ENCODE measurements around the gene ZNF846. TPM values are rescaled to one million over a fixed set of nuclear protein-coding genes. Genes with fewer than 3 reads are reported as not detected.
"Not testable (repeated sequence)": the region's sequence is repeated elsewhere in the genome, so short reads cannot be mapped to it uniquely, and the experiment has no call there.

Gene ZNF846
- total RNA-seq, 1 experiment from 2014 or later = 2.4 TPM

DNA sequence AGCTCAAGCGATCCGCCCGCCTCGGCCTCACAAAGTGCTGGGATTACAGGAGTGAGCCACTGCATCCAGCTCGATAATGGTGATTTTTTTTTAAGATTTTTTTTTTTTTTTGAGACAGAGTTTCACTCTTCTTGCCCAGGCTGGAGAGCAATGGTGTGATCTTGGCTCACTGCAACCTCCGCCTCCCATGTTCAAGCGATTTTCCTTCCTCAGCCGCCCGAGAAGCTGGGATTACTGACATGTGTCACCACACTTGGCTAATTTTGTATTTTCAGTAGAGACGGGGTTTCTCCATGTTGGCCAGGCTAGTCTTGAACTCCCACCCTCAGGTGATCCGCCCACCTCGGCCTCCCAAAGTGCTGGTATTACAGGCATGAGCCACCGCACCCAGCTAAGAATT lies 20.1 kb upstream of the ZNF846 start:
- not testable (repeated sequence) for H3K36me3 ChIP-seq, H3K4me3 ChIP-seq, H3K27me3 ChIP-seq, DNase-seq, H3K9me3 ChIP-seq

DNA sequence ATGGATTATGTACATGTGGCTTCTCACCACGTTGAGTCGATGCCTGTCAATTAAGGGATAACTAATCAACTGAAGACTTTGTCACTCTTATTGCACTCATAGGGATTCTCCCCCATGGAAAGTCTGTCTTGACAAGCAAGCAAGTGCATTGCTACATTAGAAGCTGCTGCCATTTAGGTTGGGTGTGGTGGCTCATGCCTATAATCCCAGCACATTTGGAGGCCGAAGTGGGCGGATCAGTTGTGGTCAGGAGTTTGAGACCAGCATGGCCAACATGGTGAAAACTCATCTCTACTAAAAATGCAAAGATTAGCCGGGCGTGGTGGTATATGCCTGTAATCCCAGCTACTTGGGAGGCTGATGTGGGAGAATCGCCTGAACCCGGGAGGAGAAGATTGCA lies 18.3 kb upstream of the ZNF846 start:
- no peak for DNase-seq
- Histone ChIP-seq H3K36me3 (no peaks in the 10 kb centered on the region), H3K27me3 (peaks cover 3% of the 10 kb centered on the region), H3K9me3 (peaks cover 8% of the 10 kb centered on the region; the same call in 1 of the 2 replicates), H3K4me3 (no peak overlapping the region)

DNA sequence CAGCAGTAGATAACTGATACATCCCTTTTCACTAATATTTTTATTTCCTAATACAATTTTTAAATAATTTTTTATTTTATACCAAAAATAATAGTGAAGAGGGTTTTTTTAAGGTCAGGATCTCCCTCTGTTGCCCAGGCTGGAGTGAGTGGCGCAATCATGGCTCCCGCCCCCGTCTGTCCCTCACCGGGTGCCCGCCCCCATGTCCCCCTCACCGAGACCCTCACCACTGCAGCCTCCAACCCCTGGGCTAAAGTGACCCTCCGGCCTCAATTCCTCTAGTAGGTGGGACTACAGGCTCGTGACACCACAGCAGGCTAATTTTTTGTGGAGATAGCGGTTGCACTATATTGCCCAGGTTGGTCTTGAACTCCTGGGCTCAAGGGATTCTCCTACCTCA lies 17.8 kb upstream of the ZNF846 start:
- H3K9me3 ChIP-seq = peaks cover 9% of the 10 kb centered on the region; the same call in 1 of the 2 replicates
- H3K27me3 ChIP-seq = peaks cover 3% of the 10 kb centered on the region
- DNase-seq = no peak
- H3K4me3 ChIP-seq = peak overlapping the region; percentile 35; the same call in 1 of the 2 replicates
- no peaks in the 10 kb centered on the region for H3K36me3 ChIP-seq

DNA sequence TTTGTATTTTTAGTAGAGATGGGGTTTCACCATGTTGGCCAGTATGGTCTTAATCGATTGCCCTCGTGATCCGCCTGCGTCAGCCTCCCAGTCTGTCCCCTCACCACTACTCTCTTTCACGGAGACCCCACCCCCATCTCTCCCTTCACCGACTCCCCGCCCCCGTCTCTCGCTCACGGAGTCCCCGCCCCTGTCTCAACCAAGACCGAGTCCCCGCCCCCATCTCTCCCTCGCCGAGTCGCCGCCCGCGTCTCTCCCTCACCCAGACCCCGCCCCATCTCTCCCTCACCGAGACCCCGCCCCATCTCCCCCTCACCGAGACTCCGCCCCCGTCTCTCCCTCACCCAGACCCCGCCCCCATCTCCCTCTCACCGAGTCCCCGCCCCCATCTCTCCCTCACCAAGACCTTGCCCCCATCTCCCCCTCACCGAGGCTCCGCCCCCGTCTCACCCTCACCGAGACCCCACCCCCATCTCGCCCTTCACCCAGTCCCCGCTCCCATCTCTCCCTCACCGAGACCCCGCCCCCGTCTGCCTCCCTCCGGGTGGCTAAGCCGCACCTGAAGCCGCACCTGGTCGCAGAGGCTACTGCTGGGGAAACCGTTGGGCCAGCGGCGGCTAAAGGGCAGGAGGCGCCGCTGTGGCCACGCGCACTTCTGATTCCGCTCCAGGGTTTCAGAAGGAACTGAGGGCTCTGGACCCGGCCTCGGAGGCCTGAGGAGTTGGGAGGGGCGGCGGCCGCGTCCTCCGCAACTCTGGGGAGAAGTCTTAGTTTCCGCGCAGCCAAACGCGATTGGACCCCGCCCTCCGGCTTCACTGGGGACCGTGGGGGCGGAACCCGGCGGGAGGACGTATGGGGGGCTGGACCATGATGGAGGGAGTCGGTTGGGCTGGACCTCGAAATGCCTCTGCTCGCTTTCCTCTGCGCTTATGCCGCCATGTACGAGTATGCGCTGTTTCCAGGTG lies 17.1 kb upstream of the ZNF846 start:
- Histone ChIP-seq H3K4me3 (peak overlapping the region; percentile 37), H3K9me3 (peaks cover 10% of the 10 kb centered on the region; the same call in 1 of the 2 replicates), H3K27me3 (peaks cover 4% of the 10 kb centered on the region), H3K36me3 (no peaks in the 10 kb centered on the region)
- peak; percentile 81 for DNase-seq

DNA sequence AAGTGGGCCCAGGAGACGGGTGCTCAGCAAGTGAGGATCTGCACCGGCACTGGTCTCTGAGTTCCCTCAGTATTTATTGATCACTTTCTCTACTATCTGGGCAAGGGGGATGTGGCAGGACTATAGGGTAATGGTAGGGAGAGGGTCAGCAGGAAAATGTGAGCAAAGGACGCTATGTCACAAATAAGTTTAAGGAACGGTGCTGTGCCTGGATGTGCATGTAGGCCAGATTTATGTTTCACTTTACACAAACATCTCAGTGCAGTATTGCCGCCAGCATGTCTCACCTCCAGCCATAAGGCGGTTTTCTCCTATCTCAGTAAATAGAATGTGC lies 15.6 kb upstream of the ZNF846 start:
- not testable (repeated sequence) for DNase-seq, H3K36me3 ChIP-seq, H3K4me3 ChIP-seq, H3K27me3 ChIP-seq
- H3K9me3 ChIP-seq = peaks cover 11% of the 10 kb centered on the region; the same call in 1 of the 2 replicates

DNA sequence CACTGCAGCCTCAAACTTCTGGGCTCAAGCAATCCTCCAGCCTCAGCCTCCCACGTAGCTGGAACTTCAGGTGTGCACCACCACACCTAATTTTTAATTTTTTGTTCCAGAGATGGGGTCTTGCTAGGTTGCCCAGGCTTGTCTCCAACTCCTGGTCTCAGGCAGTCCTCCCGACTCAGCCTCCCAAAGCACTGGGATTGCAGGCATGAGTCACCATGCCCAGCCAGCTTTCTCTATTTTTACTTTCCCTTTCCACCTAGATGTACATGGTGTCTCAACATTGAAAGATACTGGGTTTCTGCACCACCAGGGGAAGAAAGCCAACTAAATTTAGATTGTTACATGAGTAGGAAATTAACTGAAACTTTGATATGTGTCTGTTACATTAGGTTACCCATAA lies 13.8 kb upstream of the ZNF846 start:
- DNase-seq = peak; percentile 31
- Histone ChIP-seq H3K9me3 (peaks cover 18% of the 10 kb centered on the region), H3K36me3 (no peaks in the 10 kb centered on the region), H3K27me3 (peaks cover 4% of the 10 kb centered on the region), H3K4me3 (no peak overlapping the region)

DNA sequence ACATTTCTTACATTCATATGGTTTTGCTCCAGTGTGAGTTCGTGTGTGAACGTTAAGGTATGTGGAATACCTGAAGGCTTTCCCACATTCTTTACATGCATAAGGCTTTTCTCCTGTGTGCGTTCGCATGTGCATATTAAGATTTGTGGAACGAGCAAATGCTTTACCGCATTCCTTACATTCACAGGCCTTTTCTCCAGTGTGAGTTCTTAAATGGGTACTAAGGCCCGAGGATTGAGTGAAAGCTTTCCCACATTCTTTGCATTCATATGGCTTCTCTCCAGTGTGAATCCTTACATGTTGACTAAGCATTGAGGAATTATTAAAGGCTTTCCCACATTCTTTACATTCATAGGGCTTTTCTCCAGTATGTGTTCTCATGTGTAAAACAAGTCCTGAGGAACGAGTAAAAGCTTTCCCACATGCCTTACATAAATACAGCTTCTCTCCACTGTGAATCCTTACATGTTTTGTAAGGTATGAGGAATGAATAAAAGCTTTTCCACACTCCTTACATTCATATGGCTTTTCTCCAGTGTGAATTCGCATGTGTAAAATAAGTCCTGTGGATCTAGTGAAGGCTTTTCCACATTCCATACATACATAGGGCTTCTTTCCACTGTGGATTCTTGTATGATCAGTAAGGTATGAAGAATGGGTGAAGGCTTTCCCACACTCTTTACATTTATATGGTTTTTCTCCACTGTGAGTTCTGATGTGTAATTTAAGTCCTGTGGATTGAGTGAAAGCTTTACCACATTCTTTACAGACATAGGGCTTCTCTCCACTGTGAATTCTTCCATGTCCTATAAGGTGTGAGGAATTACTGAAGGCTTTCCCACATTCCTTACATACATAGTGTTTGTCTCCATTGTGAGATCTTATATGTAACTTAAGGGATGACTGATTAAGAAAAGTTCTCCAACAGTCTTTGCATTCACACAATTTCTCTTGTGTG lies 10.7 kb downstream of the ZNF846 start:
- H3K36me3 ChIP-seq = no peaks in the 10 kb centered on the region
- H3K9me3 ChIP-seq = peaks cover 41% of the 10 kb centered on the region
- no peak for DNase-seq
- no peaks in the 10 kb centered on the region for H3K27me3 ChIP-seq
- no peak overlapping the region for H3K4me3 ChIP-seq

DNA sequence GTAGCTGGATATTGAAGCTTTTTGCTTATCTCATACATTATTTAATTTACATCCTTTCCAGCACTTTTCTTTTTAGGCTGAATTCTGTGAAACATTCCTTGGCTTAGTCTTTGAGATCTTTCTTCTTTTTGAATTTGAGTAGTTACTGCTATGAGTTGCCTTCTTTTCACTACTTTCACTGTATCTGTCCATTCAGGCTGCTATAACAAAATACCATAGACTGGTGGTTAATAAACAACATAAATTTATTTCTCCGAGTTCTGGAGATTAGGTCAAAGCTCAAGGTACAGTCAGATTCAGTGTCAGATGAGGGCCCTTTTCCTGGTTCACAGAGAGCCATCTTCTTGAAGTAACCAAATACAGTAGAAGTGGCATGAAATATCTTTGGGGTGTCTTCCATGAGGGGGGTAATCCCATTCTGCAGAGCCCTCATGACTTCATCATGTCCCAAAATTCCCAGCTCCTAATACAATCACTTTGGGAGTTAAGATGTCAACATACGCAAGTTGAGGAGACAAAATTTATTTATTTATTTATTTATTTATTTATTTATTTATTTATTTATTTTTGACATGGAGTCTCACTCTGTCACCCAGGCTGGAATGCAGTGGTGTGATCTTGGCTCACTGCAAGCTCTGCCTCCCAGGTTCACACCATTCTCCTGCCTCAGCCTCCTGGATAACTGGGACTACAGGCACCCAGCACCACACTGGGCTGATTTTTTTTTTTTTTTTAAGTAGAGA lies 15.7 kb downstream of the ZNF846 start:
- no peak for DNase-seq
- Histone ChIP-seq H3K27me3 (no peaks in the 10 kb centered on the region), H3K9me3 (peaks cover 26% of the 10 kb centered on the region), H3K36me3 (no peaks in the 10 kb centered on the region), H3K4me3 (no peak overlapping the region)

DNA sequence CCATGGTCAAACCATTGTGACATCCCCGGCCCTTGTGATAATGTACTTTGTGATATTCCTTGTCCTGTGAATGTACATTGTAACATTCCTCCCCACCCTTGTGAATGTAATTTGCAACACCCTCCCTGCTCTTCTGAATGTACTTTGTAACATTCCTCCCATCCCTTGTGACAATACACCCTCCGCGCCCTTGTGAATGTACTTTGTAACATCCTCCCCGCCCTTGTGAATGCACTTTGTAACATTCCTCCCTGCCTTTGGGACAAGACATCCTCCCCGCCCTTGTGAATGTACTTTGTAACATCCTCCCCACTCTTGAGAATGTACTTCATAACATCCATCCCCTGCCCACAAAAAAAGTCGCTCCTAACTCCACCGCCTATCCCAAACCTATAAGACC lies 17.1 kb downstream of the ZNF846 start:
- DNase-seq = no peak
- Histone ChIP-seq H3K9me3 (peaks cover 14% of the 10 kb centered on the region), H3K27me3 (no peaks in the 10 kb centered on the region), H3K4me3 (no peak overlapping the region), H3K36me3 (no peaks in the 10 kb centered on the region)

DNA sequence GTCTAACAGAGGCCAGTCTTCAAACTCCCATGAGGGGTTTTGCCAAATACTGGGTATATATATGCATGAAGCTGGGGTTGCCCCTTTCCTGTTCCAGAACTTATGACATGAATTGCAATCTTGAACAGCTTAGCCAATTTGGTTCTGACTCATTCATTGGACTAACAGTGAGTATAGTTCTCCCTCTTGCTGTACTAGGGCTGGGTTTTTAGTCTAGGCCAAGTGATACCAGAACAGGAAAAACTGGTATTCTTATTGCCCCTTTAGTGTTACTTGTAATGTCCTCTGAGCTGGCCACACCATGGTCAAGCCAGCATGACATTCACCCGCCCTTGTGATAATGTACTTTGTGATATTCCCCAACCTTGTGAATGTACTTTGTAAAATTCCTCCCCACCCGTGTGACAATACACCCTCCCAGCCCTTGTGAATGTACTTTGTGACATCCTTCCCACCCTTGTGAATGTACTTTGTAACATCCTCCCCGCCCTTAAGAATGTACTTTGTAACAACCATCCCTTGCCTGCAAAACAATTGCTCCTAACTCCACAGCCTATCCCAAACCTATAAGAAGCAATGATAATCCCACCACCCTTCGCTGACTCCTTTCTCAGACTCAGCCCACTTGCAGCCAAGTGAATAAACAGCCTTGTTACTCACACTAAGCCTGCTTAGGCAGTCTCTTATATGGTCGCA lies 26.9 kb downstream of the ZNF846 start:
- H3K4me3 ChIP-seq = no peak overlapping the region
- no peaks in the 10 kb centered on the region; the same call in 1 of the 2 replicates for H3K27me3 ChIP-seq
- H3K36me3 ChIP-seq = no peaks in the 10 kb centered on the region
- peaks cover 6% of the 10 kb centered on the region; the same call in 1 of the 2 replicates for H3K9me3 ChIP-seq
- no peak for DNase-seq

DNA sequence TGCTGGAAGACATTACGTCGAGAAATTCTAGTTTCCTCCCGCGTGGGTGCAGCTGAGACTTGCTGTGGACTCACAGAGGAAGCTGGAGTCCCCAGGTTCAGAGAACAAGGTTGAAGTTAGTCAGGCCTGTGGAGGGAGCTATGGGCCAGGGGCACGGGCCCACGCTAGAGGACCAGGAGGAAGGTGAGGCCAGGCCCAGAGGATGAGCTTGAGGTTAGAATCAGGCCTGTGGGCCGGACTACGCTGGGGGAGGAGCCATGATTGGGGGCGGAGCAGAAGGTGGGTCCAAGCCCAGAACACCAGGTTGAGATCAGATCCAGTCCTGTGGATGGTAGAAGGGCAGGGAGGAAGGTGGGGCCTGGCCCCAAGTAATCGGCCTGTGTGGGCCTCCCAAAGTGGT lies 32.6 kb downstream of the ZNF846 start:
- Histone ChIP-seq H3K4me3 (no peak overlapping the region), H3K36me3 (no peaks in the 10 kb centered on the region), H3K27me3 (no peaks in the 10 kb centered on the region), H3K9me3 (peaks cover 10% of the 10 kb centered on the region)
- DNase-seq = no peak

DNA sequence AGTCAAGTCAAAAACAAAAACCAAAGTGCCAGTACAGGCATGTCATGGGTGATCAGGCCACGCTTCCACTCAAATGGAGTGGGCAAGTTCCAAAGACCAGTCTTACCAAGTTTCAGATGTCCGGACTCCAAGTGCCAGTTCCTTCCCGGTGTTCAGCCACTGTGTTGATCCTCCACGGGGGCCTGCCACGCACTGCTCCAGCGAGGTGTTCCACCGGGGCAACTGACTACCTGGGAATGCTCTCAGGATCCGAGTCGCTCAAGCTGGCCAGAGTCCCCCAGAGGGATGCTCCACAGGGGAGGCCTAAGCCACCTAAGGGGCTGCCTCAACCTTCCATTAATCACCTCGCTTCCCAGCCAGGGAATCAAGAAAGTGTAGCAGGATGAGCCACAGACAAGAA lies 38.5 kb downstream of the ZNF846 start:
- H3K4me3 ChIP-seq, H3K36me3 ChIP-seq, H3K27me3 ChIP-seq, H3K9me3 ChIP-seq, DNase-seq: not testable (repeated sequence)

DNA sequence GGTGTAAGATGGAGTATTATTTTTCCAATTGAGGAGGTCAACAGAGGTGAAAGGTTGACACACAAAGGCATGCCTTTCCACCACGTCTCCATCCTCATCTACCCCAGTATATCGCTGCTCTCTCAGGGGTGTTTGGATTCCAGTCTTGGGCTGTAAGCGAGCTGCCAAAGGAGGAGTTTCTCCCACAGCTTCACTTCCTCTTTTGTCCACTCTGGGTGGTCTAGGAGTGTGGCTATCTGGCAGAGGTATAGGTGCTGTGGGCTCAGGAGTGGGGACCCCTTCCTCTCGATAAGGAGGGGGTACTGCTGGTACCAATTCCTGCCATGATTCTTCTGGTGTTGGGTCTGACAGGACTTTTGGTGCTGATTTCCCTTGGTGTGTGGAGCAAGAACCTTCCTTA lies 39.4 kb downstream of the ZNF846 start:
- peaks cover 2% of the 10 kb centered on the region; the same call in 1 of the 2 replicates for H3K9me3 ChIP-seq
- no peaks in the 10 kb centered on the region for H3K36me3 ChIP-seq
- H3K4me3 ChIP-seq = no peak overlapping the region
- no peak for DNase-seq
- H3K27me3 ChIP-seq = no peaks in the 10 kb centered on the region; the same call in 1 of the 2 replicates

DNA sequence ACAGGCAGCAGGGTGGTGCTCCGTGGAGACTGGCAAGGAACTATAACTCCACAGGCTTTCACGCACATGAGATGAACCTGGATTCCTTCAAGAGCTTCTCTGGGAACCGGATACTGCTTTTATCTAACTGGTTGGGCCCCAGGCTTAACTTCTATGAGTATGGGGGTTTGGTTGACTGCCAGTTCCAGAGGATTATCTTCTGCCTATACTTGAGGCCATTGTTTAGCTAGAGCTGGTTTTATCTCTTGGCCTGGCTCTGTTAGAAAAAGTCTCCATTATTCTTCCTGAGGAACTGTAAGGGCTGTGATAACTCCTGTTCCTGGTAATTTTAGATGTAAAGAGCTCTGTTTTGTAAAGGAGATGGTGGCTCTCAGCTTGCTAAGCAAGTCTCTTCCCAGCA lies 40.9 kb downstream of the ZNF846 start:
- DNase-seq = no peak
- no peak overlapping the region for H3K4me3 ChIP-seq
- peaks cover 4% of the 10 kb centered on the region; the same call in 1 of the 2 replicates for H3K9me3 ChIP-seq

DNA sequence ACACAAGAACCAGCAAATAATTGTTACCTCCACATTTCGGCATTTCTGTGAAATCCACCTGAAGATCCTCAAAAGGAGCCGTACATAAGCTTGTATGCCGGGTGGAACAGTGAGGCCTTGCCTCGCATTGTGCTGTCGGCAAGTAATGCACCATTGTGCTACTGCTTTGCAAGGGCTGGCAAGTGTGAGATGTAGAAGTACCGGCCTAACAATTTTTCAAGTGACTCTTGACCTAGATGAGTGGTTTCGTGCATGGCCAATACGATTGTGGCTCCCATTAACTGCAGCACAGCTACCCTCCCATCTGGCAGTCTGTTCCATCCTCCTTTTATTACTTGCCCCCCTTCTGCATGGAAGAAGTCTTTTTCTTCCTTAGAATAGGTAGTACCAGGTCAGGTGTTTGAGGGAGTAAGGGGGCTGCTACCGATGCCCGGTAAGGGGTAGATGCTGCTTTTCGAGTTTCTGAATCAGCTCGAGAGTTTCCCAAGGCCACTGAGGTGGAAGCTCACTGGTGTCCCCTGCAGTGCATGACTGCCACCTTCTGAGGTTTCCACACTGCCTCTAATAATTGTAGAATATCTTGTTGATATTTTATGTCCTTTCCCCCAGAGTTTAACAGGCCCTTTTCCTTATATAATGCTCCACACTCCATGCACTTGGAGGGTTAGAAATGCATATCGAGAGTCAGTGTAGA lies 42.9 kb downstream of the ZNF846 start:
- H3K36me3 ChIP-seq, H3K4me3 ChIP-seq, H3K27me3 ChIP-seq, DNase-seq, H3K9me3 ChIP-seq: not testable (repeated sequence)

More for the DNA sequence above, 40.9 kb downstream of the ZNF846 start:
- Histone ChIP-seq H3K27me3 (no peaks in the 10 kb centered on the region; the same call in none of the 2 replicates), H3K36me3 (no peaks in the 10 kb centered on the region)
